NCI-H187 treated with DMSO at 0.1 percent for 48 hours (cell line): ENCODE results near the gene NCS1.

Source experiments
- DNase-seq: peaks from one replicate; lab custom pipeline; 2025; lab: John Stamatoyannopoulos, UW

The NCS1 gene

DNA sequence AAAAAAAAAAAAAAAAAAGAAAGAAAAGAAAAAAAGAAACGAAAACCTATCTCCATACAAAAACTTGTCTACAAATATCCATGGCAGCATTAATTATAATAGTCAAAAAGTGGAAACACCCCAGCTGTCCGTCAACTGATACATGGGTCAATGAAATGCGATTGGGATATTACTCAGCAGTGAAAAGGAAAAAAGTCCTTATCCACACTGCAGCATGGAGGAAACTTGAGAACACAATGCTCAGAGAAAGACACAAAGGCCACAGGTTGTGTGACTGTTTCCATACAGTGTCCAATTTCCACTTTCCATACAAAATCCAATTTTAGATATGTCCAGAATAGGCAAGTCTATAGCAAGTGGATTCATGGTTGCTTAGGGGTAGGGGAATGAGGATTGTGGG, 24.3 kb upstream of the NCS1 start:
- DNase-seq: no peak

DNA sequence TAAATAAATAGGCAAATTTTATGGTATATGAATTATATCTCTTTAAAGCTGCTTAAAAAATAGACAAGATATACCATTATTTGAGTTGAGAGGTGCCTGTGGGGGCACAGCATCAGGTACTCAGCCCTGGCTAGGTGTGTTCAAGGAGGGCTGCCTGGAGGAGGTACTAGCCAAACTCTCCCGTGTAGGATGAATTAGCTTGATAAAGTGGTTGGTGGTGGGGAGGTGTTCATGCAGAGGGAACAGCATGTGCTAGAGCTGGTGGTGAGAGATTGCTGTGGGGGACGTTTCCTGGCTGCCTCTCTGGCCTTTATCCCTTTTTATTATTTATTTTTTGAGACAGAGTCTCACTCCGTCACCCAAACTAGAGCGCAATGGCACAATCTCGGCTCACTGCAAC, 23.2 kb upstream of the NCS1 start:
- no peak for DNase-seq

DNA sequence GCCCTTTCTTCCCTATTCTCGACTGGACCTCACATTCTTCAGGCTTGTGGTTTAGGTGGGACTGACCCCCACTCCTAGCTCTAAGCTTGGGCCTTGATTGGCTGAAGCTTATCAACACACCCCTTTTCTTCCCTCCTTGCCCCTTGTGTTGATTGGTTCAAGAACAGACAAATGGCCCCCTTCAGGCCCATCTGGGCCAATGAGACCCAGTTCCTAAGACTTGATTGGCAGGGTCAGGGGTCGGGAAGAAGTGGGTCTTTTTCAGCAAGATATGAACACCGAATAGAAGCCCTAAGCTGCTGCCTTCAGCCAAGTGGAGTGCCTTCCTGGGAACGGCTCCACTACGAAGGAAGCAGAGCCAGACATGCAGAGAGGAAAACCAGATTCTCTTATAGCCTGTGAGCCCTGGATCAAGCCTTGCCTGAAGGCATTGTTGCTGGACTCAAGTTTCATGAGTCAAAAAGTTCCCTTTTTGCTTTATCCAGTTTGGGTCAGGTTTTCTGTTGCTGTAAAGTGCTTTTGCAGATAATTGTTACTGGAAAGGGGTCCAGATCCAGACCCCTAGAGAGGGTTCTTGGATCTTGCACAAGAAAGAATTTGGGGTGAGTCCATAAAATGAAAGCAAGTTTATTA, 22.4 kb upstream of the NCS1 start:
- no peak for DNase-seq

GRCh38 chr9:130150779-130151382, 21.3 kb upstream of the NCS1 start:
- DNase-seq: no peak

DNA sequence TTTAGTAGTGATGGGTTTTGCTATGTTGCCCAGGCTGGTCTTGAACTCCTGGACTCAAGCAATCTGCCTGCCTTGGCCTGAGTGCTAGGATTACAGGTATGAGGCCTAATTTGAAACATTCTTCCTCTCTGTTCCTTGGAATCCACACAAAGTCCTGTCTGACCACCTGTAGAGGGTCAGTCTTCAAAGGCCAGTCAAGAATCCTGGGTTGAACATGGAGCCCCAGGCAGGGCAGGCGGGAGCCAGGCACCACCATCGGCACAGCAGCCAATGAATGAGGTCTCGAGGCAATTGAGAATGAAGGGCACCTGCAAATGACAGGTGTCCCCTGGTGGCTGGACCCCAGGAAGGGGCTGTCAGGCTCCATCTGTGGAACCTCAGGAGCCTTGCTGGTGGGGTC, 17.4 kb upstream of the NCS1 start:
- no peak for DNase-seq

- DNase-seq: no peak
Observed at GRCh38 chr9:130155647-130156046, 16.6 kb upstream of the NCS1 start.

DNA sequence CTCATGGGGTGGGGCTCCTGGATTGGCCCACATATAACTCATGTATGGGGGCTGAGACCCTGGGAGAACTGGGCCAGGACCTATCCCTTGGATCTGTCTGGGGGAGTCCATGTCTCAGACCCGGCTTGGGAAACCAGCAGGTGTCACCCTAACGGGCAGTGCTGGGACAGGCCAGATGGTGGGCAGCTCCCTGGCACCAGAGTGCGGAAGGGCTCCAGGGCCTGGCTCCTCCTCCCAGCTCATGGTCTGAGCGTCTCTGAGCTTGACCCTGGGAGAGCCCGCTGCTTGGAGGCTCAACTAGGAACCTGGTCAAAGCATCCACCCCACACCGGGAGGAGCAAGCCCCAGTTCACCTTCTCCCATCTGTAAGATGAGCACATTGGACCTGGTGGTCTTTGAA, 15.5 kb upstream of the NCS1 start:
- no peak for DNase-seq

DNA sequence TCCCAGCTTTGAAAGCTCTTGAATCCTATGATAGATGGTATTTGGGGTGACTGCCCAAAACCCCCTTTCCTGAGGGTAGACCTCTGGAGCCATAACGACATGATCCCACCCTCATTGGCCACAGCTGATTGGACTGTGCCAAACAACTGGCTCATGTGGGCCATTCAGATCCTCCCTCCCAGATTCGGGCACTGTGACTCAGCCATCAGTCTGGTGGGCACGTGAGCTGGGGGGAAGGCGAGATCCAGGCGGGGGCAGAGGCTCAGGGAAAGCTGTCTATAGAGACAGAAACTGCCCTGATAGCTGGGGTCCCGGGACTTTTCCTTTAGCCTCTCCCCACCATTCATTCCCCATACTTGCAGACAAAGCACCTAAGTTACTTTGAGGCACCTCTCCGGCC, 15.1 kb upstream of the NCS1 start:
- no peak for DNase-seq

GRCh38 chr9:130158001-130158400, 14.2 kb upstream of the NCS1 start:
- no peak for DNase-seq

DNA sequence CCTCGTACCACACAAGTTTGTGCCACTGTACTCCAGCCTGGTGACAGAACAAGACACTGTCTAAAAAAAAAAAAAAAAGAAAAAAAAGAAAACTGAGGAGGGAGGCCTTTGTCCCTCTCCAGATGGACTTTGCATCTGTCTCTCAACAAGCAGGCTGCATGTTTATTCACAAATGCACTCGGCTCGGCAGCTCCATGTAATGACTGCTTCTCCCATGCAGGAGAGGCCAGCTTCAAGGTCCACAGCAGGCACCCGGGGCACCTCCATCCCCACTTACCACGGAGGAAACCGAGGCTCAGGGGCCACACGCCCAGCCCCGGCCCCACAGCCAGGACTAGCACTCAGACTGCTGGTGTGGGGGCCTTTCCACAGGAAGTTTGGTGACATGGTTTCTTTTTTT, 13.1 kb upstream of the NCS1 start:
- DNase-seq: no peak

DNA sequence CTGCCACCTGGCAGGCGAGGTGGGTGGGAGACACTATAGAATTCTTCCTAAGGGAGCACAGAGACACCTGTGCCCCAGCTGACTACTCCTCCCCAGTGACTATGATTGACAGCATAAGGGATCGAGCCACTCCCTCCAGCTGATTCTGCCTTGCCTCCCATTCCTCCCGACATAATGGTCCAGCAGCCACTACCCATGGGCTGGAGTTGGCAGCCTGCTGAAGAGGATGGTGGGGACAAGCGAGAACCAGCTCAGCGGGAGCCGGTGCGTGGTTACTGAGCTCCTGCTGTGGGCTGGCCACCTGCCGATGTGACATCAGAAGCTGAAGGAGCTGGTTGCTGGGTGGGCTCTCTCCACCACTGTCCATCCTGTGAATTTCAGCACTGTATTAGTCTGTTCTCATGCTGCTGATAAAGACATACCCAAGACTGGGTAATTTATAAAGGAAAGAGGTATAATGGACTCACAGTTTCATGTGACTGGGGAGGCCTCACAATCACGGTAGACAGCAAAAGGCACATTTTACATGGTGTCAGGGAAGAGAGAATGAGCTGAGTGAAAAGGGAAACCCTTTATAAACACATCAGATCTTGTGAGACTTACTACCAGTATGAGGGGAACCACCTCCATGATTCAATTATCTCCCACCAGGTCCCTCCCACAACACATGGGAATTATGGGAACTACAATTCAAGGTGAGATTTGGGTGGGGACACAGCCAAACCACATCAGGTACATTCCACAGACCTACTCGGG, 12.1 kb upstream of the NCS1 start:
- DNase-seq: peak; percentile 58

DNA sequence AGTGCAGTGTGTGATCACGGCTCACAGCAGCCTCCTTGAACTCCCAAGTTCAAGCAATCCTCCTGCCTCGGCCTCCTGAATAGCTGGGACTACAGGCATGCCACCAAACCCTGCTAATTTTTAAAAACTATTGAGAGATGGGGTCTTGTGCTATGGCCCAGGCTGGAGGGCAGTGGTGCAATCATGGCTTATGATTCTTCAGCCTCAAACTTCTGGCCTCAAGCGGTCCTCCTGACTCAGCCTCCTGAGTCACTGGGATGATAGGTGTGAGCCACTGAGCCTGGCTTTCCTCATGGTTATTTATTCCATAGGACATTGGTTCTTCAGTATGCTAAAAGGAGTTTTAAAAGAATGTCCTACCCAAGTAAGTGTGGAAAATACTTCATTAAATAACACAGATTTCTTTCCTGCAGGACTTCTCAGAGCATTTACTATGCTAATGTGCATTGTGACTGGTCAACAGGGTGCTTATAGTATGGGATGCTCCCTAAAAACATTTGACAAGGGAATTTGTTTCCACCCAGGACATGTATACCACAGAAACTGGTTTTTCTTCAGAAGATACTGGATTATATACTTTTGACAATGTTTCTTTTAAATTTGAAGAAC, 11.2 kb upstream of the NCS1 start:
- DNase-seq: no peak

GRCh38 chr9:130165579-130165978, 6.6 kb upstream of the NCS1 start:
- DNase-seq: no peak

DNA sequence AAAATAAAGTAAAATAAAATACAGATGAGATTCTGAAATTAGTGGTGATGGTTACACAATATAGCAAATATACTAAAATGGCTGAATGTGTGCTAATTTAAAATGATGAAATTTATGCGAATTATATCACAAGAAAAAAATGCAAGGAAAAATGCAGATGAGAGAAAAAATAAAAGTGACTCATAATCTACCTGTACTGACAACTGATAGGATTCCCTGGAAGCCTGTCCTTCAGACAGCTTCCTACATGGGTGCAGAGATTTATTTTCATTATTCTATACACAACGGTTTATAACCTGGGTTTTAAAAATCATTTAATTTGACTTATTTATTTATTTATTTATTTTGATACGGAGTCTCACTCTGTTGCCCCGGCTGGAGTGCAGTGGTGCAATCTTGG, 5.8 kb upstream of the NCS1 start:
- no peak for DNase-seq

- DNase-seq: no peak
Observed at GRCh38 chr9:130167927-130168326, 4.3 kb upstream of the NCS1 start.

DNA sequence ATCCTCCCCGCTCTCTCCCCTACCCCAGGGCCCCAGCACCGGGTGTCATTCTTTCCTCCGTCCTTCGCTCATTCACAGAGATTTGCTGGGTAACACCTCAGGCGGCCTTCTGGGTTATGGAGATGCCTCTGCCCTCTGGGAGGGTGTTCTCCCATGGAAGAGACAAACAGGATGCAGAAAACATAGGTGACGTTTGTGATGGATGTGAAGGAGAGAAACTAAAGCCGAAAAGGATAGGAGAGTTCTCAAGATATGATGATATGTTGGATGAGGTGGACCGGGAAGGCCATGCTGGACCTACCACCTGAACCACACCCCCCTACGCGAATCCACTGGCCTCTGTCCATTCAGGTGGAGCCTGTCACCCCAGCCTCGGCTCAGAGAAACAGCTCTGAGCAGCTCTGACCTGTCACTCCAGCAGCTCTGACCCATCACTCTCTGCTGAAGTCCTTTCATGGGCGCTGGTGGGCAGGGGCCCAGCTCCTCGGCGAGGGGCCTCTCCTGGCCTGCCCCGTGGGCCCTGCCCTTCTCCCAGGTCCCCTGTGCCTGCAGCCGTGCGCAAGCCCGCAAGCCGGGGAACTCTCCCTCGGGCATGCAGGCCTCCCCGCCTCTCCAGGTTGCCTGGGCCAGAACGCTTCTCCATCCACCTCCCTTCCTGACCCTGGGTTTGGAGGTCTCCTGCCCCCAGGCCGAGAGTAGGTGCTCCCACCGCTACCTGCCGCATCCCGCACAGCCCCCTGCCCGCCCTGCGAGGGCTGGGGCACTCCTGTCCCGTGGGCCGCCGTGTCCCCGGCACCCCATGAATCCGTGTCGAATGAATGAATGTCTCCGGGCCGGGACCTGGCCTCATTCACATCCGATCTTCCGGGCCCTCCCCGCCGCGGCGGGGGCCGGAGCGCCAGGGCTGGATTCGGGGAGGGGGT, 717 bp upstream of the NCS1 start:
- DNase-seq: no peak

GRCh38 chr9:130172858-130173665, 858 bp downstream of the NCS1 start:
- no peak for DNase-seq

GRCh38 chr9:130173666-130173983, 1.4 kb downstream of the NCS1 start:
- DNase-seq: no peak

DNA sequence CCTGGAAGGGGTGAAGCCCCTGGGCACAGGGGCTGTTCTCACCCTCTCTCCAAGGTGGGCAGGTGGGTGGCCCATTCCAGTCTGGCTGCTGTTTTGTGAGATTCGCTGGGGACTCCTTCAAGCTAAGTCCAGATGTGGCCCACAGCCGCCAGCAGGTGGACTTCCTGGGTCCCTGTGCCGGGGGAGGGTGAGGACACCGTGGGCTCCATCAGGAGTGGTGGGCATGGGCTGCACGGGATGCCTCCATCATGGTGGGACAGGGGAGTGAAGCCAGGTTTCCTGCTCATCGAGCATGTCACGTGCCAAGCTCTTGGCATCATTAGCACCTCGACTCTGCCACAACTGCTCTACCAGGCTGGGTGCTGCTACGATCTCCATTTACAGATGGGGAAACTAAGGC, 1.8 kb downstream of the NCS1 start:
- DNase-seq: no peak

DNA sequence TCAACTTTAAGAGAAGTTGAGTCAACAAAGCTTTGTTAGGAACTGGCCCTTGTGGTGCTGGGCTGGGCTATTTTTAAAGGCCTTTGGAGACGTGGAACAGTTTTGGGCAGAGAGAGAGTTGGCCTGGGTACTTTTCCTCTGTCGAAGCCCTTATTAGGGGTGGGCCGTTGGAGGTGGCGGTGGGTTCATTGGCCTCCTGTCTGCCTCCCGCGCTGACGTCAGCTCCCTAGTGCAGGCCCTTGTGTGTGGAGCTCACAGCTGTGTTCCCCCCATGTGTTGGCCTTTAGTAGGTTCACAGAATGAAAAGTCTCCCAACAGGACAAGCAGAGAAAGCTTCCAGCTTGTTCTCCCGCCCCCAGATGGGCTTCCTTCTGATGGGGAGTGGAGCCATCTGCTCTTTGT, 2.7 kb downstream of the NCS1 start:
- DNase-seq: no peak

DNA sequence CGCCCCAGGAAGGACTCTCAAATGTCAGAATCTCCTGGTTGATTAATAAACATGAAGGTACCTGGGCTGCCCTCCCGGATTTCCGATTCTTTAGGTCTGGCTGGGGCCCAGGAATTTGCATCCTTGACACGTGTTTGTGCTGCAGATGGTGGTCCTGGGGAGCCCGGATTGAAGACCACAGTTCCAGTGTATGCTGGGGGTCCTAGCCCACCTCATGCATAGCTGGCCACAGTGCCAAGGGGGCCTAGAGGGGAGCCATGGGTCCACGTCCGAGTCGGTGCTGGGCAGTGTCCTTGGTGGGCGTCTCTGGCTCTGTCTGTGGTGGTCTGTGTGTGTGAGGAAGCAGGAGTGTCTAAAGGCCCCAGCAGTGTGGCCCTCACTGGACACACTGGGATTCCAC, 3.2 kb downstream of the NCS1 start:
- no peak for DNase-seq
